ENCODE measurements around the gene MALSU1.

MALSU1 gene

GRCh38 chr7:23298885-23299769, at the start of gene MALSU1:
MALSU1 (plus strand) TSS chr7:23299339; CDS start chr7:23299353, 14 bp downstream.
- DNase-seq = peak; percentile 97

- DNase-seq = no peak
These were observed 49.7 kb upstream of the MALSU1 start for GRCh38 chr7:23249486-23249885.

GRCh38 chr7:23254051-23254681, 45.0 kb upstream of the MALSU1 start:
- no peak for DNase-seq

DNA sequence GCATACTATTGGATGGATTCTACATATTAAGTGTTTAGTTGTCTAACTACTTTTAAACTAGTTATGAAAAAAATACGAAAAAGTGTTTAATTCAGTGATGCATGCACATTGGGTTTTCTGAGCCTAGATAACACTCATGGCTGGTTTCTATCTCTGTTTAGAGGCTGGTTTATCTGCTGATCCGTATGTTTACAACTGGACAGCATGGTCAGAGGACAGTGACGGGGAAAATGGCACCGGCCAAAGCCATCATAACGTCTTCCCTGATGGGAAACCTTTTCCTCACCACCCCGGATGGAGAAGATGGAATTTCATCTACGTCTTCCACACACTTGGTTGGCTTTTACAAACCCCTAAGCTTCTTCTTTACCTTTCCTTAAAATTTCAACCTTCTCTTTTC, 42.4 kb upstream of the MALSU1 start:
- DNase-seq = no peak

DNA sequence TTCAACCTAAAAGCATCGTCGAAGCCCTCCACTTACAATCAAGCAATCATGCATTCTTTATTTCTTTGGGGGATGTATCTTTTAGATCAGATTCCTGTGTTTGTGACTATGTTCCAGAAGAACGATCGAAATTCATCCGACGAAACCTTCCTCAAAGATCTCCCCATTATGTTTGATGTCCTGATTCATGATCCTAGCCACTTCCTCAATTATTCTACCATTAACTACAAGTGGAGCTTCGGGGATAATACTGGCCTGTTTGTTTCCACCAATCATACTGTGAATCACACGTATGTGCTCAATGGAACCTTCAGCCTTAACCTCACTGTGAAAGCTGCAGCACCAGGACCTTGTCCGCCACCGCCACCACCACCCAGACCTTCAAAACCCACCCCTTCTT, 38.8 kb upstream of the MALSU1 start:
- no peak for DNase-seq

GRCh38 chr7:23261843-23262452, 37.2 kb upstream of the MALSU1 start:
- peak; percentile 10 for DNase-seq

GRCh38 chr7:23264916-23265458, 34.2 kb upstream of the MALSU1 start:
- no peak for DNase-seq

DNA sequence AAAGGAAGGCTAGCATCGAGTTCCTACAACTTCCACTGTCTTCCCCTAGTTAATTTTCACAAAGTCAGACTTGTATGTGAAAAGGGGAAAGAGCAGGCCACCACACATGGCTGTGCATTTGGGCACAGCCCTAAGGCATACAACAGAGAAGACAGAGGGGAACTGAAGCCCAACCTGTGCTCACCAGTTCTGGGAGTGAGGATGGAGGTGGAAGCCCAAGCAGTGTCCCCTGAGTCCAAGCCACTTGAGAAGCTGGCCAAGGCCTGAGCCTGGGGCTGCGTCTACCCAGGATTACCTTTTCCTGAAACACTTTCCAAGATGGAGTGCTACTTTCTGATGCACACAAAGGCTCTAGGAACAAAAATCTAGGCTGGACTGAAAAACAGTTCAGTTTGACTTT, 32.2 kb upstream of the MALSU1 start:
- no peak for DNase-seq

GRCh38 chr7:23267357-23267756, 31.8 kb upstream of the MALSU1 start:
- no peak for DNase-seq

DNA sequence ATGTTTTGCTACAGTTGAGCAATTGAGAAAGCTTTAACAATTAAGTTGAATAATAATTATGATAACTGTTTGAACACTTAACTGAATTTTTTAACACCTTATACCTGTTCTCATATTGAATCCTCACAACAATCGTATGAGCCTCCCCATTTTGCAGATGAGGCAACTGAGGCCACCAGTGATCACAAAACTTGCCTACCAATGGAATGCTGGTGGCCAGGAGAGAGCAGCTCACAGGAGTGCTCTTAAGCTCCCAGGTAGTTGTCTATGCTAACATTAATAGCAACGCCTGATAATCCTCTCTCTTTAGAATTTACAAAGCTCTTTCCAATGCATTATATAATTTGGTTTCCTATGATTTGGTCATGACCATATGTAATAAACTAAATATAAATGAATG, 31.0 kb upstream of the MALSU1 start:
- no peak for DNase-seq

DNA sequence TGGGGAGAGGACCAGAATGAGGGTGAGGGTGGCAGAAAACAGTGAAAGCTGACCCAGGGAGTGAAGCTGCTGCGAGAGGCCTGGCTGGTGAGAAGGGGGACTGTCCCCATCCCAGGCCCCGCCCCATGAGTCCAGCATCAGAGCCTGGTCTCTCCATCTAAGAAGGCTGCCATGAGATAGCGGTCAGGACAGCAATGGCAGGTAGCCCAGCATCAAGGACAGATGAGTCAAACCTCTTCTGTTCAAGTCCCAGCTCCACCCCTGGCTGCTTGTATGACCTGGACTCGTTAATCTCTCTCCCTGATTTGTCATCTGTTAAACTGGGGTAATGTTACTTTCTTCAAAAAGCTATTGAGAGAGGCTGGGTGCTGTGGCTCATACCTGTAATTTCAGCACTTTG, 30.4 kb upstream of the MALSU1 start:
- DNase-seq = no peak

GRCh38 chr7:23272275-23272674, 26.9 kb upstream of the MALSU1 start:
- no peak for DNase-seq

- peak; percentile 87 for DNase-seq
These were observed 26.0 kb upstream of the MALSU1 start for GRCh38 chr7:23273141-23273599.

GRCh38 chr7:23275912-23276311, 23.2 kb upstream of the MALSU1 start:
- no peak for DNase-seq

DNA sequence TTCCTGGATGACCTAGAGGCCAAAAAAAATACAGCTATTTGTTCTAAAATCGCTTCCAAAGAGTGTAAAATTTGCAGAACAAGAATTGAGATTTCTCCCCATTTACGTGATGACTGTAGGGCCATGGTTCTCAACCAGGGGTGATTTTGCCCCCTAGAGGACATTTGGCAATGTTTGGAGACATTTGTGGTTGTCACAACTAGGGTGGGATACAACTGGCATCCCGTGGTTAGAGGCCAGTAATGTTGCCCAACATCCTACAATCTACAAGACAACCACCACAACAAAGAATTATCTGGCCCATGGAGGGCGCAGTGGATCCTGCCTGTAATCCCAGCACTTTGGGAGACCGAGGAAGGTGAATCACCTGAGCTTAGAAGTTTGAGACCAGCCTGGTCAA, 22.8 kb upstream of the MALSU1 start:
- DNase-seq = no peak

DNA sequence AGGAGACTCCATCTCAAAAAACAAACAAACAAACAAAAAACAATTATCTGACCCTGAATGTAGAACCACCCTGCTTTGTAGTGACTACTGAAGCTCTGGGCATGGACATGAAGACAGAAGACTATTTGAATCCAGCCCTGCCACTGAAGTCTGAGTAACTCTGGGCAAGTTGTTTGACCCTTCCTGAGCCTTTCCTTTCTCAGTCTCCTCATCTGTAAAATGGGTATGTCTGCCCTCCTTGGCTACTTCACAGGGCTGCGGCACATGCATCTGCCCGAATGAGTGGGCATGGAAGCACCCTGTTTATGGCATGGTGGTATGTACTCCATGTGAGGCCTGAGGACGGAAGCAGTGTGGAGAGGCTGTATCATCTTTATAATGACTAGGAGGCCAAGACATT, 22.2 kb upstream of the MALSU1 start:
- DNase-seq = no peak

DNA sequence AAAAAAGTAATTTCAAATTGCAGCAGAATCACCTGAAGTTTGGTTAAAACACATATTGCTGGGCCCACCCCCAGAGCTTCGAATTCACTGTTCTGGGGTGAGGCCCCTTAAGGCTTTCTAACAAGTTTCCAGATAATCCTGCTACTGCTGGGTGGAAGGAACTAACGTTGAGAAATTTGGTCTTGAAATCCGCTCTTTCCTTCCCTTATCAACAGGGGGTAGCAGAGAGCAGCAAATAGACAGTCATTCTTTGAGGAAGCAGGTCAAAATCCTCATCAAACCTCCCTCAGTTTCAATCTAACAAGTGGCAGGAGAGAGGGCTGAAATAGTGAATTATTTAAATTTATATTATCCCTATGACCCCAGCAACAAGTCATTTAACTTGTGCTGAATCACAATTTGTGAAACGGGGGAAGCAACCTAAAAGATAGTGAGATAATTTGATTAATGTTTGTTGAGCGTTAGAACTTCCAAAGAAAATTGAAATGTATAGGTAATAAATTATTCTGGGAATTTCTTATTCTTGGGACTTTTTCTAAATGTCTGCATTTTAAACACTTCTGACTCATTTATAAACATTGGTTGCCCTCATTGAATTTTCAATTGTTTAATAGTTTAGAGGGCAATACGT, 21.7 kb upstream of the MALSU1 start:
- DNase-seq = peak; percentile 3

GRCh38 chr7:23279819-23280525, 19.2 kb upstream of the MALSU1 start:
- no peak for DNase-seq

DNA sequence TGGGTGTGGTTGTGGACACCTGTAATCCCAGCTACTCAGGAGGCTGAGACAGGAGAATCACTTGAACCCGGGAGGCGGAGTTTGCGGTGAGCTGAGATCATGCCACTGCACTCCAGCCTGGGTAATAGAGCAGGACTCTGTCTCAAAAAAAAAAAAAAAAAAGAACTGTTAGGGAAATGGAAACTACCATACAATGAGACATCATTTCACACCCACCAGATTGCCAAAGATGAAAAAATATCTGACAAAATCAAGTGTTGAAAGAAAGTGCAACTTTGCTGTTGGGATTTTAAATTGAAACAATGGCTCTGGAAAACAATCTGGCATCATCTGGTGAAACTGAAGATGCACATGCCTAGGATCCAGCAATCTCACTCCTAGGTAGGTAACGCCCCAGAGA, 16.1 kb upstream of the MALSU1 start:
- DNase-seq = no peak

DNA sequence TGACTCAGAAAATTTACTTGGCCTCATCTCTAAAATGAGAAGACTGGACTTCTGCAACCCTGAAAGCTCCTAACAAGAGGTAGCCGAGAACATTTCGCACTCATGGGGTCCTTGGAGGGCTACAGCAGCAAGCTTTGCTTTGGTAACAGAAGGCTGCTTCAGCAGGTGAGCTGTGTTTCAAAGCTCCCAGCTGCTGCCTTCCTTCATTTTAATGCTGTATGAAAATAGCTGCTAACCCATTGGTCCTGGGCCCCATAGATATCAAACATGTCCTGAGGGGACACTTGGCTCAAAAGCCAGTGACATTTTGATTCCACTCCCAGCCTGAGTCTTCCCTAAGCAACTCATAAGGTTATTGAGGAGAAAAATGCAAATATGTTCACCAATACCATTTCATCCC, 14.3 kb upstream of the MALSU1 start:
- no peak for DNase-seq

DNA sequence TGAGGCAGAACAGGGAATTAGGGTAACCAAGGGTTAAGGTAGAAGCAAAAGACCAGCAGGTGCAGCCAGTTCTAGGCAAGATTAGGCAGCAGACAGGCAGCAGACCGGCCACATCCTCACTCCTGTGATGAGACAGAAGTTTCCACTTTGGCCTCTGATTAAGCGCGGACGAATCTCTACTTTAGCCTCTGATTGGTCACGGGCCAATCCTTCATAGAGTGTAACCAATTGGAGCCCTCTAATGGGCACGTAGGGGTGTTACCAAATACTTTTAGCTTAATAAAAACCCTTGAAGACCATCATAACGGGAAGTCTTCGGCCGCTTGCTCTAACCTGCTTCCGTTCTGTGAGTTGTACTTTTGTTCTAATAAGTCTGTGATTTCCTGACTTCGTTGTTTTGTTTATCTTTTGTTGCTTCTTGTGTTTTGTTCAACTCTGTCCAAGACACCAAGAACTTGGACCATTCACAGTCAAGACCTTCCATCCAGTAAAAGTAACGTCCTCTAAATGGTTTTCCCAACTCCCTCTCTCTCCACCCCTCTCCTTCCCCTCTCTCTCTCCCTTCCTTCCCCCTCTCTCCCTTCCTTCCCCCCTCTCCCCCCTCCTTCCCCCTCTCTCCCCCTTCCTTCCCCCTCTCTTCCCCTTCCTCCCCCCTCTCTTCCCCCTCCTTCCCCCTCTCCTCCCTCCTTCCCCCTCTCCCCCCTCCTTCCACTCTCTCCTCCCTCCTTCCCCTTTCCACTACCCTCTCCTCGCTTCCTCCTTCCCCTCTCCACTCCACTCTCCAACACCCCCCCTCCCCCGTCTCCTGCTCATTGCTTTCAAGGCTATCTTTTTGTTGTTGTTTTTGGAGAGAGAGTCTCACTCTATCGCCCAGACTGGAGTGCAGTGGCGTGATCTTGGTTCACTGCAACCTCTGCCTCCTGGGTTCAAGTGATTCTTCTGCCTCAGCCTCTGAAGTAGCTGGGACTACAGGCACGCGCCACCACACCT, 13.2 kb upstream of the MALSU1 start:
- DNase-seq = no peak

Data from stimulated activated naive CD4-positive, alpha-beta T cell treated with Interleukin-2 at 50 U/mL for 16 hours (primary cell).